ENCODE measurements around the gene RASAL3. TPM values are rescaled to one million over a fixed set of nuclear protein-coding genes. Genes with fewer than 3 reads are reported as not detected.

The RASAL3 gene
- total RNA-seq, 1 donor from 2014 or later, result 0.05 TPM

GRCh38 chr19:15402411-15403150 lies 61.8 kb downstream of the RASAL3 start:
- no peak overlapping the region for H3K27ac Mint-ChIP-seq (ENCODE audit: unreplicated experiment)
- no peak overlapping the region for H3K4me3 Mint-ChIP-seq (ENCODE audit: unreplicated experiment)
- DNase-seq (ENCODE audit: low spot score), result no peak
- no peak for TF ChIP-seq CTCF (IDR thresholded peaks at IDR 0.05)
- H3K9me3 Mint-ChIP-seq (ENCODE audit: low read depth), result no peaks in the 10 kb centered on the region
- H3K27me3 Mint-ChIP-seq (ENCODE audit: low read depth), result no peaks in the 10 kb centered on the region
- H3K4me1 Mint-ChIP-seq (ENCODE audit: low read depth), result peaks cover 18% of the 10 kb centered on the region
- H3K36me3 Mint-ChIP-seq (ENCODE audit: low read depth), result peaks cover 13% of the 10 kb centered on the region

Small RNA genes lying within 50 kb of the gene (microRNA-seq; reads per million reads assigned to microRNA genes)
- not detected for gene MIR1470 (ENCODE audit: borderline number of aligned reads)

Other genes with a start within 250 kb of the RASAL3 start
- gene EPHX3, start 232.1 kb downstream of the RASAL3 start, total RNA-seq, result 0.15 to 0.38 TPM in 2 of 3 replicates, not detected in the other
- gene BRD4, start 132.0 kb downstream of the RASAL3 start, total RNA-seq, result 83.8 to 108 TPM (median 104 TPM) in 3 replicates
- gene AKAP8, start 84.8 kb downstream of the RASAL3 start, total RNA-seq, result 21.3 to 23.5 TPM (median 23.0 TPM) in 3 replicates
- gene AKAP8L, start 45.6 kb downstream of the RASAL3 start, total RNA-seq, result 69.5 to 103 TPM (median 76.0 TPM) in 3 replicates
- gene WIZ, start 14.6 kb downstream of the RASAL3 start, total RNA-seq, result 50.6 to 54.0 TPM (median 52.4 TPM) in 3 replicates
- gene PGLYRP2, start 15.0 kb upstream of the RASAL3 start, total RNA-seq, result not detected in 3 replicates
- gene CYP4F22, start 44.0 kb upstream of the RASAL3 start, total RNA-seq, result not detected in 3 replicates
- not detected in 3 replicates for gene CYP4F8, start 150.7 kb upstream of the RASAL3 start, total RNA-seq
- not detected in 3 replicates for gene CYP4F3, start 176.4 kb upstream of the RASAL3 start, total RNA-seq
- not detected in 3 replicates for gene CYP4F12, start 208.5 kb upstream of the RASAL3 start, total RNA-seq